GM21360 (cell line): ENCODE measurements around the gene KLF13.
A peak's percentile ranks its signal among the peaks of the same experiment; 100 is the strongest.

Source experiments
- ATAC-seq: cut with Tn5 transposase; IDR thresholded peaks from one replicate; pipeline ENCODE4 v1.9.1; 2021; ENCODE audit warnings: mild to moderate bottlenecking, moderate library complexity; ENCODE audit not compliant: unreplicated experiment

The KLF13 gene

DNA sequence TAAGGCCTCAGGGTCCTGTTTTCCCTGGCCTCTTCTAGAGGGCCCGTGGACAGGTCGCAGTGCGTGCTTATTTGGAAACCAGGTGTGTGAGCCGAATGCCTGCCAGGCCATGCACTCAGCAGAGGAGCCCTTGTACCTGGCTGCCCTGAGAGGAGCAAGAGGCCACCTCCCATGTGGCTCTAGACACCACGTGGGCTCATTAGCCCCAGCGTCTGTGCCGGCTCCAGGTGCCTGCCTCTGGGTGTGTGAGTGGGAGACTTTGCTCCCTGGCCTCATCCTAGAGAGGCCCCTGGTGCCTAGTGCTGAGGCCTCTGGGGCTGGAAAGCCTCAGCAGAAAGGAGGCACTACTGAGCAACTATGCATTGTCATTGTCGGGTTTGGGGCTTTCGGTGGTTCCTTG, 50.4 kb downstream of the KLF13 start:
- ATAC-seq = no peak

GRCh38 chr15:31378363-31378903, 51.8 kb downstream of the KLF13 start:
- no peak for ATAC-seq

DNA sequence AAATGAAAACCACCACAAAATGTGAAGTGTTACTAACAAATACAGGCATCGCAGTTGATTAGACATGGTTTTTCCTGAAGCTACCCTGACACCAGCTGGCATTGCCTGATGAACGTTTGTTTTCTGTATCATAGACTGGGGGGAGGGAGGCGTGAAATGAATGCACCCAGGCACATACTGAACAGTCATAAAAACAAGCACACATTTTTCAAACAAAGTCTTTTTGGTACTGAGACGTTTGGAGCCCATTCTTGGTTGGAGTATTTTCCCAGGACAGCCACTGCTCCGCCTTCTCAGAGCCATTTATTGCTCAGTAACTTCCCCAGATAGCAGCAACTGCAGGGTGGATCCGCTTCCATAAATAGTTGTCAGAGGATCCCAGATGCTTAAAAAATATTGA, 52.4 kb downstream of the KLF13 start:
- no peak for ATAC-seq

- no peak for ATAC-seq
These were observed 52.9 kb downstream of the KLF13 start for GRCh38 chr15:31379577-31379976.

- ATAC-seq = no peak
These were observed 55.4 kb downstream of the KLF13 start for GRCh38 chr15:31381801-31382712.

DNA sequence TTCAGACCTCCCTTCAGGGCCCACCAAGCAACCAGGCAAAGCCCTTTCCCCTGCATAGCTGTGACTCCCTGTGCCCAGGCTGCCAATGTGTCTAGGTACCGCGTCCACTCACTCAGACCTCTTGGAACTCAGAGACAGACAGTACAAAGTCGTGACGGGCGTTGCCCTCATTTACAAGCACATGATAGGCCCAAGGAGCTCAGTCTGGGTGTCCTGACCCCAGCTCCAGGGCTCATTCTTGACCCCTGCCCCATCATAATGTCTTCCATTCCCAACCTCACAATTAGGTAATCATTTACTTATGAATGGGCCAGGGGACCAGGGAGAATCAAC, 56.0 kb downstream of the KLF13 start:
- no peak for ATAC-seq

DNA sequence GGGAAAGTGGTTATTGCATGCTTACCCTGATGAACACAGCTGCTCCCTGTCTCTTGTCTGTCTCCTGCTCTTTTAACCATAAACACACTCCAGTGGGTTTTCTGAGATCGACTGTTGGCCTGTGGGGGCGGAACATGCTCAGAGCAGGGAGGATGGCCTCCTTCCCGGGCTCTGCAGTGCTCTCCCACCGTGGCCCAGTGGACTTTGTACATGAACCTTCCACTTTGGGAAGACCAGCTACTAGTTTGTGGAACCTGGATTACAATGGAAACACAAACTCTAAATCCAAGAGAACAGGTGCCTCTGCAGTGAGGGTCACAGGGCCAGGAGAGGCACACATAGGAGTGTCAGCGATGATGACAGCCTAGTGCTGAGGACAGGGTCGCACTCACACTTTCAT, 56.5 kb downstream of the KLF13 start:
- no peak for ATAC-seq

DNA sequence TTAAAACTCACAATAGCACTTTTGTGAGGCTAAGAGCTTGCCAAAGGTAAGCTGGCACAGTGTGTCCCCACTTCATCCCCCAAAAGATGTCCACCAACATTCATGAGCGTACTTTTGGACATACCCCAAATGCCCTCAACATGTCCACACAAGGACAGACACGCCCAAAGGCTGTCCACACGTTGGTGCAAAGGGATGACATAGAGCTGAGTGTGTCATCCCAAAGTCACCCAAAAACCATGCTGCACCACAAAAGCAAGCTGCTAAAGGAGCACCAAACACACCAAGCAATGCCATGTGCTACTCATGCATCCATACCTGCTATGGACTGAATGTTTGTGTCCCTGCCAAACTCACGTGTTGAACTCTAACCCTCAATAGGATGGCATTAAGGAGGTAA, 57.9 kb downstream of the KLF13 start:
- no peak for ATAC-seq

DNA sequence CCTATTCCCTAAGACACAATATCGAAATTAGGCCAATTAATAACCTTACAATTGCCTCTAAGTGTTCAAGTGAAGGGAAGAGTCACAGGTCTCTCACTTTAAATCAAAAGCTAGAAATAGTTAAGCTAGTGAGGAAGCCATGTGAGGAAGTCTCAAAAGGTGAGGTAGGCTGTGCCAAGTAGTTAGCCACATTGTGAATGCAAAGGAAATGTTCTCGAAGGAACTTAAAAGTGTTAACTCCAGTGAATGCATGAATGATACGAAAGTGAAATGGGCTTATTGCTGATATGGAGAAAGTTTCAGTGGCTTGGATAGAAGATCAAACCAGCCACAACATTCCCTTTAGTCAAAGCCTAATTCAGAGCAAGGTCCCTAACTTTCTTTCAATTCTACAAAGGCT, 59.1 kb downstream of the KLF13 start:
- no peak for ATAC-seq

DNA sequence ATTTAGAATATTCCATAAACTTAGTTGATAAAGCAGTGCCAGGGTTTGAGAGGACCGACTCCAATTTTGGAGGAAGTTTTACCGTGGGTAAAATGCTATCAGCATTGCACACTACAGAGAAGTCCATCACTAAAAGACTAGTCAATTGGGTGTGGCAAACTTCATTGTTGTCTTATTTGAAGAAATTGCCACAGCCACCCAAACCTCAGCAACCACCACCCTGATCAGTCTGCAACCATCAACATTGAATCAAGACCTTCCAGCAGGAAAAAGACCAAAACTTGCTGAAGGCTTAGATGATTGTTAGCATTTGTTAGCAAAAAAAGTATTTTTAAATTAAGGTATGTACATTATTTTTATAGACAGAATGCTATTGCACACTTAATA, 60.5 kb downstream of the KLF13 start:
- no peak for ATAC-seq

- no peak for ATAC-seq
These were observed 61.0 kb downstream of the KLF13 start for GRCh38 chr15:31387479-31388118.

DNA sequence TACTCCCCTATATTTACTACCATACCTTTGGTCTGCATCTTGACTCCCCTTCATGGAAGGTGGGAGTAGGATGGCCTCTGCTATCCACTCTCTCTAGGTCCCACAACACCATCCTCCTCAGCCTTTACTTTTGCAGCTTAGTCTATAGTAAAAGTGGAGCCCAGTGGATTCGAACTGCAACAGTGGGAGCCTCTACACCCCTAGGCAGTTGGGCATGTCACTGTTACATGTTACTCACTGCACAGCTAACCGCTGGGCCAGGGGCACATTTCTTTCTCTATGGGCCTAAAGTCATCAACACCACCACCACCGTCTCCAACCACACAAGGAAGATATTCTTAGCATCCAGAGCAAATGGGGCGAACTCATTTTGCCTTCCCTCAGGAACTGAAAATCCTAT, 62.9 kb downstream of the KLF13 start:
- no peak for ATAC-seq

DNA sequence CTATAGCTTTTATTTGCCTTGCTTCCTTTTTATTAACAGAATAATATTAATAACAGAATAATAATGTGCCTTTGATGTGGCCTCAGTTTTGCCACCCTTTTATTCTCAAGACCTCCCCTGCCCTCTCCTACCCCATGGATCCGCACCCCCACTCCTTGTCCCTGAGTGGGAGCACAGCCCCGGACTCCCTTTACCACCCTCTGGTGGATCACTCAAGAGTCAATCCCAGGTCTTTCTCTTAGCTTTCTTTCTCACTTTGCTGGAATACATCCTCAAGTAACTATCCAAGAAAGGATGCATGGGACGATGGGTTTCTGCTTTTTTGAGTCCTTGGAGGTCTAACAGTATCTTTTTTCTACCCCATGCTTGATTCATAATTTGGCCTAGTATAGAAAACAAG, 63.4 kb downstream of the KLF13 start:
- no peak for ATAC-seq

- ATAC-seq = no peak
These were observed 64.3 kb downstream of the KLF13 start for GRCh38 chr15:31390777-31391486.

- ATAC-seq = peak; percentile 80
These were observed 65.3 kb downstream of the KLF13 start for GRCh38 chr15:31391687-31392671.

- peak; percentile 12 for ATAC-seq
These were observed 66.2 kb downstream of the KLF13 start for GRCh38 chr15:31392761-31393401.

GRCh38 chr15:31393444-31394091, 66.9 kb downstream of the KLF13 start:
- no peak for ATAC-seq

GRCh38 chr15:31396881-31397560, 70.4 kb downstream of the KLF13 start:
- ATAC-seq = no peak
